ENCODE results near the gene NFKBIB.
A peak's percentile ranks its signal among the peaks of the same experiment; 100 is the strongest.

NFKBIB gene

DNA sequence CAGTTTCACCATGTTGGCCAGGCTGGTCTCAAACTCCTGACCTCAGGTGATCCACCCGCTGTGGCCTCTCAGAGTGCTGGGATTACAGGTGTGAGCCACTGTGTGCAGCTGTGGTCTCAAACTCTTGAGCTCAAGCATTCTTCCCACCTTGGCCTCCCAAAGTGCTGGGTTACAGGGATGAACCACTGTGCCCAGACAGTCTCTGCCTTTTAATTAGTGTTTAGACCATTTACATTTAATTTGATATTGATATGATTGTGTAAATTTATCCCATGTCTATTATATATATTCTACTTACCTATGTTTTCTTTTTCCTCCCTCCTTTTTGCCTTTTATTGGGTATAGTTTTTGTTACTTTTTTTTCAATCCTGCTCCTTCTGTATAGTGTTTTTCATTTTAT is 1.9 kb downstream of the NFKBIB start:
- H3K4me3 ChIP-seq (ENCODE audit: low read depth in 1 of 2, low read length in 2 of 2) = peak overlapping the region in 1 of 2 experiments; percentile 61; a peak in 1 of 4 replicates
- no peak for TF ChIP-seq EZH2 (IDR thresholded peaks at IDR 0.05; ENCODE audit: borderline replicate concordance, low read depth, low read length, severe bottlenecking)
- TF ChIP-seq, protein P1, sequence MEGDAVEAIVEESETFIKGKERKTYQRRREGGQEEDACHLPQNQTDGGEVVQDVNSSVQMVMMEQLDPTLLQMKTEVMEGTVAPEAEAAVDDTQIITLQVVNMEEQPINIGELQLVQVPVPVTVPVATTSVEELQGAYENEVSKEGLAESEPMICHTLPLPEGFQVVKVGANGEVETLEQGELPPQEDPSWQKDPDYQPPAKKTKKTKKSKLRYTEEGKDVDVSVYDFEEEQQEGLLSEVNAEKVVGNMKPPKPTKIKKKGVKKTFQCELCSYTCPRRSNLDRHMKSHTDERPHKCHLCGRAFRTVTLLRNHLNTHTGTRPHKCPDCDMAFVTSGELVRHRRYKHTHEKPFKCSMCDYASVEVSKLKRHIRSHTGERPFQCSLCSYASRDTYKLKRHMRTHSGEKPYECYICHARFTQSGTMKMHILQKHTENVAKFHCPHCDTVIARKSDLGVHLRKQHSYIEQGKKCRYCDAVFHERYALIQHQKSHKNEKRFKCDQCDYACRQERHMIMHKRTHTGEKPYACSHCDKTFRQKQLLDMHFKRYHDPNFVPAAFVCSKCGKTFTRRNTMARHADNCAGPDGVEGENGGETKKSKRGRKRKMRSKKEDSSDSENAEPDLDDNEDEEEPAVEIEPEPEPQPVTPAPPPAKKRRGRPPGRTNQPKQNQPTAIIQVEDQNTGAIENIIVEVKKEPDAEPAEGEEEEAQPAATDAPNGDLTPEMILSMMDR (IDR thresholded peaks at IDR 0.05; ENCODE audit: borderline replicate concordance, extremely low read depth, low read length, poor library complexity, severe bottlenecking) = no peak
- peak overlapping the region; percentile 93 for H3K4me2 ChIP-seq (ENCODE audit: insufficient read depth, low read length)
- ATAC-seq (ENCODE audit: insufficient read depth, low read depth) = no peak
- no peak for DNase-seq
- H3K79me2 ChIP-seq (ENCODE audit: insufficient read depth, low read length) = peaks cover 50% of the 10 kb centered on the region
- peaks cover 25% of the 10 kb centered on the region for H3K36me3 ChIP-seq (ENCODE audit: insufficient read depth, low read length)
- H3K4me1 ChIP-seq (ENCODE audit: insufficient read depth, low read length) = peaks cover 34% of the 10 kb centered on the region
- no peak overlapping the region for H2AFZ ChIP-seq (ENCODE audit: low read depth, low read length)
- no peaks in the 10 kb centered on the region for H3K27me3 ChIP-seq (ENCODE audit: insufficient read depth, low read length, poor library complexity)
- no peak overlapping the region for H3K27ac ChIP-seq (ENCODE audit: low read length)
- H3K9me3 ChIP-seq (ENCODE audit: insufficient read depth, low read length, severe bottlenecking) = peaks cover 3% of the 10 kb centered on the region
- H3K9ac ChIP-seq (ENCODE audit: low read depth, low read length) = no peak overlapping the region
- H4K20me1 ChIP-seq (ENCODE audit: insufficient read depth, low read length) = peaks cover 6% of the 10 kb centered on the region

DNA sequence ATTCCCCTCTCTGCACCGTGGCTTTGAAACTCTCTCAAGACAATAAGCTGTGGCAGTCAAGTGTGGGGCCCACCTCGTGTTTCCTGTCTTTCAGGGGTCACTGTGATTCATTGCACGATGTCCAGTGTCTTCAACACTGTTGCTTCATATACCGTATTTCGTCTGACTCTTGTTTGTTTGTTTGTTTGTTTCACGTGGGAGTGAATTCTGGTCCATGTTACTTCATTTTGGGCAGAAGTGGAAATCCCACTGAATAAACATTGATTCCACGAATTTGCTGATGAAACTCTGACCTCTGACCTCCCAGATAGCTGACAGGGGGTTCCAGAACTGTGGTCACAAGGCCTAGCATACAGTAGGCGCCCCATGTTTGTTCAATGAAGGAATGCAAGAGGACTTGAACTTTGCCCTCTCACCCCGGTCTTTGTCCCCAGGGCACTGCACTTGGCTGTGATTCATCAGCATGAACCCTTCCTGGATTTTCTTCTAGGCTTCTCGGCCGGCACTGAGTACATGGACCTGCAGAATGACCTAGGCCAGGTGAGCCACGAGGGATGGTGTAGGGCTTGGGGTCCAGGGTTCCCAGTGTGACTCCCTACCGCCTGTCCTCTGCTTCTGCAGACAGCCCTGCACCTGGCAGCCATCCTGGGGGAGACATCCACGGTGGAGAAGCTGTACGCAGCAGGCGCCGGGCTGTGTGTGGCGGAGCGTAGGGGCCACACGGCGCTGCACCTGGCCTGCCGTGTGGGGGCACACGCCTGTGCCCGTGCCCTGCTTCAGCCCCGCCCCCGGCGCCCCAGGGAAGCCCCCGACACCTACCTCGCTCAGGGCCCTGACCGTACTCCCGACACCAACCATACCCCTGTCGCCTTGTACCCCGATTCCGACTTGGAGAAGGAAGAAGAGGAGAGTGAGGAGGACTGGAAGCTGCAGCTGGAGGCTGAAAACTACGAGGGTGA is 5.1 kb downstream of the NFKBIB start:
- Histone ChIP-seq H2AFZ (ENCODE audit: low read depth, low read length) (no peak overlapping the region), H3K79me2 (ENCODE audit: insufficient read depth, low read length) (peaks cover 30% of the 10 kb centered on the region), H3K9me3 (ENCODE audit: insufficient read depth, low read length, severe bottlenecking) (peaks cover 3% of the 10 kb centered on the region), H3K4me1 (ENCODE audit: insufficient read depth, low read length) (peaks cover 18% of the 10 kb centered on the region), H3K9ac (ENCODE audit: low read depth, low read length) (no peak overlapping the region), H4K20me1 (ENCODE audit: insufficient read depth, low read length) (no peaks in the 10 kb centered on the region; the same call in 1 of the 2 replicates), H3K4me2 (ENCODE audit: insufficient read depth, low read length) (no peak overlapping the region), H3K36me3 (ENCODE audit: insufficient read depth, low read length) (peaks cover 38% of the 10 kb centered on the region), H3K4me3 (ENCODE audit: low read depth in 1 of 2, low read length in 2 of 2) (no peak overlapping the region), H3K27ac (ENCODE audit: low read length) (no peak overlapping the region), H3K27me3 (ENCODE audit: insufficient read depth, low read length, poor library complexity) (no peaks in the 10 kb centered on the region)
- TF ChIP-seq, protein P1 (IDR thresholded peaks at IDR 0.05; ENCODE audit: borderline replicate concordance, extremely low read depth, low read length, poor library complexity, severe bottlenecking) = no peak
- no peak for TF ChIP-seq EZH2 (IDR thresholded peaks at IDR 0.05; ENCODE audit: borderline replicate concordance, low read depth, low read length, severe bottlenecking)
- ATAC-seq (ENCODE audit: insufficient read depth, low read depth) (no peak), DNase-seq (no peak)

DNA sequence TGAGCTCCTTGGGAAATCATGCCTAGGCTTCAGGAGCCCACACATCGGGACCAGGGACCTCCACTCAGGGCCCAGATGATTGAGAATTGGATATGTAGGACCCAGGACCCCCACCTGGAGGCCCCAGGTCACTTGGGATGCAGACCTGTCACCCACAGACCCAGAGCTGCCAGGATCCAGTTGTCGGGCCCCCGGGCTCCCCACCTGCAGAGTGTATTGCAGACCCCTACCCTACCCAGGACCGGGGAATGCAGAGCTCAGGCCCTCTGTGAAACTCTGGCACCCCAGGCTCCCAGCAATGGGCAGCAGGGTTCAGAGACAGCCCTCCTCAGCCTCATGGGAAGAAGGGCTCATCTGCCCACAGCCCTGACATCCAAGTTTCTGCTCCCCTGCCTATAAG is 5.9 kb downstream of the NFKBIB start:
- H4K20me1 ChIP-seq (ENCODE audit: insufficient read depth, low read length) = no peaks in the 10 kb centered on the region; the same call in 1 of the 2 replicates
- no peak overlapping the region for H3K4me3 ChIP-seq (ENCODE audit: low read depth in 1 of 2, low read length in 2 of 2)
- no peak overlapping the region for H3K4me2 ChIP-seq (ENCODE audit: insufficient read depth, low read length)
- ATAC-seq (ENCODE audit: insufficient read depth, low read depth) = no peak
- H3K79me2 ChIP-seq (ENCODE audit: insufficient read depth, low read length) = peaks cover 23% of the 10 kb centered on the region
- H3K36me3 ChIP-seq (ENCODE audit: insufficient read depth, low read length) = peaks cover 38% of the 10 kb centered on the region
- no peaks in the 10 kb centered on the region for H3K27me3 ChIP-seq (ENCODE audit: insufficient read depth, low read length, poor library complexity)
- TF ChIP-seq, protein P1 (IDR thresholded peaks at IDR 0.05; ENCODE audit: borderline replicate concordance, extremely low read depth, low read length, poor library complexity, severe bottlenecking) = no peak
- TF ChIP-seq EZH2 (IDR thresholded peaks at IDR 0.05; ENCODE audit: borderline replicate concordance, low read depth, low read length, severe bottlenecking) = no peak
- no peak for DNase-seq
- H3K4me1 ChIP-seq (ENCODE audit: insufficient read depth, low read length) = peaks cover 11% of the 10 kb centered on the region
- no peak overlapping the region for H3K27ac ChIP-seq (ENCODE audit: low read length)
- H2AFZ ChIP-seq (ENCODE audit: low read depth, low read length) = no peak overlapping the region
- H3K9me3 ChIP-seq (ENCODE audit: insufficient read depth, low read length, severe bottlenecking) = peaks cover 3% of the 10 kb centered on the region
- H3K9ac ChIP-seq (ENCODE audit: low read depth, low read length) = no peak overlapping the region
